H9 (cell line): ENCODE results near the gene MEP1A. TPM values are rescaled to one million over a fixed set of nuclear protein-coding genes. Genes with fewer than 3 reads are reported as not detected.
"Not testable (repeated sequence)": the region's sequence is repeated elsewhere in the genome, so short reads cannot be mapped to it uniquely, and the experiment has no call there.

Experiments
- DNase-seq: peaks from one replicate; pipeline ENCODE4 v3.0.0-alpha.2; 2017
- H2AFZ ChIP-seq: one replicate; pipeline ENCODE4 v1.6.1; 2013; ENCODE audit warnings: mild to moderate bottlenecking, low read length, control low read depth, moderate library complexity
- H2AK5ac ChIP-seq: 2 replicates; pipeline ENCODE4 v1.6.1; 2013; ENCODE audit warnings: low read length, control low read depth, mixed read lengths; ENCODE audit not compliant: insufficient read length
- H2BK120ac ChIP-seq: one replicate; pipeline ENCODE4 v1.6.1; 2013; ENCODE audit warnings: low read depth, mild to moderate bottlenecking, low read length, control low read depth, inconsistent platforms; ENCODE audit not compliant: poor library complexity, severe bottlenecking
- H2BK12ac ChIP-seq: 2 replicates; pipeline ENCODE4 v1.6.1; 2013; ENCODE audit warnings: low read length, control low read depth, mixed read lengths, low read depth; ENCODE audit not compliant: insufficient read length
- H2BK15ac ChIP-seq: 2 replicates; pipeline ENCODE4 v1.6.1; 2013; ENCODE audit warnings: low read depth, low read length, control low read depth
- H2BK20ac ChIP-seq: one replicate; pipeline ENCODE4 v1.6.1; 2013; ENCODE audit warnings: low read depth, mild to moderate bottlenecking, low read length, control low read depth, inconsistent platforms; ENCODE audit not compliant: poor library complexity, severe bottlenecking
- H2BK5ac ChIP-seq: 2 replicates; pipeline ENCODE4 v1.6.1; 2013; ENCODE audit warnings: low read length, control low read depth, mixed read lengths; ENCODE audit not compliant: insufficient read length
- H3K14ac ChIP-seq: 2 replicates; pipeline ENCODE4 v1.6.1; 2013; ENCODE audit warnings: low read length, control low read depth; ENCODE audit not compliant: insufficient read depth
- H3K18ac ChIP-seq: 2 replicates; pipeline ENCODE4 v1.6.1; 2013; ENCODE audit warnings: low read depth, mild to moderate bottlenecking, mixed read lengths, low read length, control low read depth; ENCODE audit not compliant: insufficient read length
- H3K23ac ChIP-seq: 2 replicates; pipeline ENCODE4 v1.6.1; 2013; ENCODE audit warnings: low read length, control low read depth, mixed read lengths, low read depth; ENCODE audit not compliant: insufficient read length
- H3K23me2 ChIP-seq: 2 replicates; pipeline ENCODE4 v1.6.1; 2013; ENCODE audit warnings: low read depth, mild to moderate bottlenecking, mixed read lengths, low read length, control low read depth; ENCODE audit not compliant: insufficient read length, poor library complexity, severe bottlenecking
- H3K27ac ChIP-seq: 2 replicates; pipeline ENCODE4 v1.5.1; 2013; ENCODE audit warnings: low read length, control low read depth, mixed read lengths, low read depth; ENCODE audit not compliant: insufficient read length
- H3K27me3 ChIP-seq: 2 replicates; pipeline ENCODE4 v1.6.1; 2013; ENCODE audit warnings: low read length, control low read depth, inconsistent platforms; ENCODE audit not compliant: insufficient read depth
- H3K4ac ChIP-seq: 2 replicates; pipeline ENCODE4 v1.6.1; 2013; ENCODE audit warnings: low read depth, mild to moderate bottlenecking, control low read depth, inconsistent platforms, low read length, moderate library complexity
- H3K4me1 ChIP-seq: 2 replicates; pipeline ENCODE4 v1.6.1; 2013; ENCODE audit warnings: low read length, control low read depth, inconsistent platforms; ENCODE audit not compliant: insufficient read depth
- H3K4me2 ChIP-seq: 2 replicates; pipeline ENCODE4 v1.6.1; 2013; ENCODE audit warnings: low read length, control low read depth, mixed read lengths; ENCODE audit not compliant: insufficient read length, insufficient read depth
- H3K56ac ChIP-seq: 2 replicates; pipeline ENCODE4 v1.6.1; 2013; ENCODE audit warnings: low read depth, mild to moderate bottlenecking, mixed read lengths, low read length, control low read depth; ENCODE audit not compliant: insufficient read length
- H3K79me1 ChIP-seq: 2 replicates; pipeline ENCODE4 v1.6.1; 2013; ENCODE audit warnings: low read depth, mild to moderate bottlenecking, moderate library complexity, low read length, control low read depth, inconsistent platforms; ENCODE audit not compliant: insufficient read depth, poor library complexity, severe bottlenecking
- H3K79me2 ChIP-seq: 2 replicates; pipeline ENCODE4 v1.6.1; 2013; ENCODE audit warnings: low read length, control low read depth, inconsistent platforms; ENCODE audit not compliant: insufficient read depth
- H3K9ac ChIP-seq: 2 replicates; pipeline ENCODE4 v1.6.1; 2013; ENCODE audit warnings: low read length, control low read depth, mixed read lengths; ENCODE audit not compliant: insufficient read length; ENCODE audit errors: extremely low read depth
- H3K9me3 ChIP-seq: one replicate; pipeline ENCODE4 v1.6.1; 2013; ENCODE audit warnings: low read depth, low read length, inconsistent platforms; ENCODE audit not compliant: control insufficient read depth
- H3T11ph ChIP-seq: one replicate; pipeline ENCODE4 v1.6.1; 2013; ENCODE audit warnings: mild to moderate bottlenecking, low read length, control low read depth, inconsistent platforms
- H4K20me1 ChIP-seq: one replicate; pipeline ENCODE4 v1.6.1; 2013; ENCODE audit not compliant: control insufficient read depth, insufficient read length, insufficient read depth
- H4K5ac ChIP-seq: 2 replicates; pipeline ENCODE4 v1.6.1; 2013; ENCODE audit warnings: low read depth, mild to moderate bottlenecking, mixed read lengths, low read length, control low read depth; ENCODE audit not compliant: insufficient read length
- H4K8ac ChIP-seq: replicated peaks from 2 replicates; pipeline ENCODE4 v1.6.1; 2013; ENCODE audit warnings: low read length, control low read depth, mixed read lengths, low read depth; ENCODE audit not compliant: insufficient read length
- H4K91ac ChIP-seq: 2 replicates; pipeline ENCODE4 v1.6.1; 2013; ENCODE audit warnings: low read depth, mild to moderate bottlenecking, moderate library complexity, mixed read lengths, low read length, control low read depth; ENCODE audit not compliant: insufficient read length
- H3K27ac Mint-ChIP-seq, 3 experiments: 2 replicates in 2 of 3; 3 replicates in 1 of 3; pipeline ENCODE4 v1.8.0; 2020 to 2021; ENCODE audit warnings: mixed read lengths in 3 of 3, mild to moderate bottlenecking in 1 of 3, moderate library complexity in 1 of 3
- H3K27me3 Mint-ChIP-seq: 2 replicates; pipeline ENCODE4 v1.8.0; 2021; ENCODE audit warnings: low read depth, mild to moderate bottlenecking, moderate library complexity, mixed read lengths
- H3K36me3 Mint-ChIP-seq, 3 experiments: 2 replicates in 2 of 3; 3 replicates in 1 of 3; pipeline ENCODE4 v1.8.0; 2020 to 2021; ENCODE audit warnings: low read depth in 3 of 3, mixed read lengths in 3 of 3; ENCODE audit not compliant: insufficient read depth in 1 of 3
- H3K4me1 Mint-ChIP-seq, 2 experiments: 2 replicates each; pipeline ENCODE4 v1.8.0; 2020; ENCODE audit warnings: mixed read lengths in 2 of 2
- H3K4me3 Mint-ChIP-seq, 2 experiments: 2 replicates in 1 of 2; 3 replicates in 1 of 2; pipeline ENCODE4 v1.8.0; 2020 to 2021; ENCODE audit warnings: mild to moderate bottlenecking in 2 of 2, mixed read lengths in 2 of 2, moderate library complexity in 1 of 2
- H3K9me3 Mint-ChIP-seq, 2 experiments: 2 replicates in 1 of 2; 3 replicates in 1 of 2; pipeline ENCODE4 v1.8.0; 2020; ENCODE audit warnings: mild to moderate bottlenecking in 2 of 2, mixed read lengths in 2 of 2, moderate library complexity in 1 of 2
- CTCF ChIP-seq: fragments of 200-600 bp; sonication (generic); conservative IDR thresholded peaks from 3 replicates; pipeline ENCODE4 v1.8.0; 2021; ENCODE audit warnings: antibody characterized with exemption, mild to moderate bottlenecking
- WGBS: extraction: QIAGEN DNeasy Blood & Tissue Kit; methylation state at CpG from one replicate; pipeline ENCODE4 v1.1.7; 2013; ENCODE audit warnings: missing lambda C conversion rate, low lambda C conversion rate, mixed read lengths; ENCODE audit not compliant: insufficient read length; ENCODE audit errors: extremely low coverage; 5-methylcytosine and 5-hydroxymethylcytosine counted together
- total RNA-seq: library from RNA; stranded (reverse); gene quantifications from 2 replicates; pipeline ENCODE4 v1.2.1, GENCODE V29; 2021

MEP1A gene
- total RNA-seq, 1 experiment from 2014 or later = not detected

- Mint-ChIP-seq H3K36me3 (no peaks in the 10 kb centered on the region), H3K4me1 (no peaks in the 10 kb centered on the region), H3K9me3 (no peaks in the 10 kb centered on the region), H3K4me3 (no peak overlapping the region), H3K27ac (no peak overlapping the region), H3K27me3 (no peaks in the 10 kb centered on the region)
- Histone ChIP-seq H4K20me1 (no peaks in the 10 kb centered on the region), H2BK20ac (no peak overlapping the region), H3K79me2 (no peaks in the 10 kb centered on the region), H2AK5ac (no peak overlapping the region), H3K56ac (no peak overlapping the region), H3K27me3 (no peaks in the 10 kb centered on the region), H3K14ac (no peak overlapping the region), H3K9me3 (no peaks in the 10 kb centered on the region), H3K4me2 (no peak overlapping the region), H4K8ac (no peak overlapping the region), H3K23me2 (no peaks in the 10 kb centered on the region), H2BK5ac (no peak overlapping the region), H2BK120ac (no peak overlapping the region), H2BK12ac (no peak overlapping the region), H3K9ac (no peak overlapping the region), H3K23ac (no peak overlapping the region), H3K4ac (no peak overlapping the region), H3K79me1 (no peaks in the 10 kb centered on the region), H3K18ac (no peak overlapping the region), H3T11ph (no peak overlapping the region), H4K5ac (no peak overlapping the region), H2AFZ (no peak overlapping the region), H2BK15ac (no peak overlapping the region), H4K91ac (no peak overlapping the region), H3K27ac (no peak overlapping the region), H3K4me1 (no peaks in the 10 kb centered on the region)
- DNase-seq = no peak
- no peak for TF ChIP-seq CTCF
- WGBS = no CpG with 5 or more reads among the region's 3 CpGs
These were observed 39.6 kb downstream of the MEP1A start for GRCh38 chr6:46832816-46833215.

- not testable (repeated sequence) for H3K14ac ChIP-seq, H3K4me2 ChIP-seq
- no CpG with 5 or more reads among the region's 7 CpGs for WGBS
These were observed 41.2 kb downstream of the MEP1A start for GRCh38 chr6:46834257-46834916.

More at GRCh38 chr6:46834257-46834916, 41.2 kb downstream of the MEP1A start:
- not testable (repeated sequence) for H3K79me2 ChIP-seq, H2BK5ac ChIP-seq, H3K9ac ChIP-seq, H2AFZ ChIP-seq, H2AK5ac ChIP-seq, H4K20me1 ChIP-seq, H2BK12ac ChIP-seq, H3K9me3 Mint-ChIP-seq, H3K36me3 Mint-ChIP-seq, DNase-seq, H3K4me1 ChIP-seq, H3T11ph ChIP-seq, H3K23me2 ChIP-seq, H3K27me3 Mint-ChIP-seq, H3K27me3 ChIP-seq, H2BK120ac ChIP-seq, H4K5ac ChIP-seq, H3K79me1 ChIP-seq, H3K27ac ChIP-seq, H2BK20ac ChIP-seq, H3K4me3 Mint-ChIP-seq, H3K23ac ChIP-seq, H3K27ac Mint-ChIP-seq, H4K8ac ChIP-seq, H2BK15ac ChIP-seq, H3K4me1 Mint-ChIP-seq, H3K18ac ChIP-seq, H3K4ac ChIP-seq, H3K9me3 ChIP-seq, H3K56ac ChIP-seq, H4K91ac ChIP-seq
